Measurements from ENCODE around the gene DCP1A. TPM values are rescaled to one million over a fixed set of nuclear protein-coding genes. Genes with fewer than 3 reads are reported as not detected.

The DCP1A gene
- total and polyA plus RNA-seq, 8 donors: 18.7 to 37.3 (median 32.9) TPM

DNA sequence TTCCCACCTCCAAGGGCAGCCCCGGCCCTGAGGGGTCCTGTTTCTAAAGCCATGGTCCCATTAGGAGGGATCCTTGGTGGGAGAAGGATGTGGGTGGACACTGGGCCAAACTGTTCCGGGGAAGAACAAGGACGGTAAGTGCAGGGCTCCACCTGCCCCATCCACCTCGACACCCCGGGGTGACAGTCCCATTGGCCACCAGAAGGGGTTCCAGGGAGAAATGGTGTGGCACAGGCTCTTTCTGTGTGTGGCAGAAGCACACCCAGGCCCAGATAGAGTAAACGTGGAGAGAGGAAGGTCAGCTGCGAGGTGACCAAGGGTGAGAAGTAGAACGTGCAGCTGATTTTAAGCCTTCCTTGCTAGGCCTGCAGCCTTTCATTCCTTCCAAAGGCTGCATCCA is 103.6 kb downstream of the DCP1A start:
- TF ChIP-seq CTCF (IDR thresholded peaks at IDR 0.05): no peak
- Histone ChIP-seq H3K27ac (peak overlapping the region; percentile 77 to 82), H3K27me3 (no peaks in the 10 kb centered on the region), H3K36me3 (peaks cover 0 to 48% of the 10 kb centered on the region in 2 donors), H3K9me3 (no peaks in the 10 kb centered on the region), H3K4me1 (peaks cover 30 to 99% of the 10 kb centered on the region in 2 donors), H3K4me3 (no peak overlapping the region)
- intact Hi-C loops (cut with DNase I): no loop called here
- DNase-seq (no peak), ATAC-seq (no peak)

DNA sequence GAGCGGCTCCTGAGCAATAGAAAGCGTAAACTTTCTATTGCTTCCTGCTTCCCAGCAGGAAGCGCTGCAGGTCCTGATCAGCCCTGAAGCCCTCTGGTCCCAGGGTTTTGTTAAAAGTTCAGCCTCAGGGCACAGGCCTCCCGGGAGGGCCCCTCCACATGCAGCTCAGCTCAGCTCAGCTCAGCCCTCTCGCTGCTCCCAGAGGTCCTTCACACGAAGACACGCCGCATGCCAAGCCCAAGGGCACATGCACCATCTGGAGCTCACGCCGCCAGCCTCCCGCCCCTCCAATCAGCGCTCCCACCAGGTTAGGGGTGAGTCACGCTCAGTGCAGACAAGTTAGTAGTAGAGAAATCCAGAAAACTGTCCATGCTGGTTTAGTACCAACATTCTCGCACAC is 104.2 kb downstream of the DCP1A start:
- TF ChIP-seq CTCF (IDR thresholded peaks at IDR 0.05): no peak
- peak overlapping the region; percentile 77 to 82 for H3K27ac ChIP-seq
- peak; percentile 8 for ATAC-seq

GRCh38 chr3:53242642-53243041 is 104.7 kb downstream of the DCP1A start:
- H3K27me3 ChIP-seq: no peaks in the 10 kb centered on the region
- TF ChIP-seq CTCF (IDR thresholded peaks at IDR 0.05): no peak
- peaks cover 35 to 99% of the 10 kb centered on the region in 2 donors for H3K4me1 ChIP-seq
- H3K9me3 ChIP-seq: no peaks in the 10 kb centered on the region
- ATAC-seq (peak; percentile 49), DNase-seq (peak in 2 of 4 donors; percentile 58 to 78)
- intact Hi-C loops (cut with DNase I): no loop called here
- peak overlapping the region; percentile 77 to 82 for H3K27ac ChIP-seq
- peaks cover 0 to 60% of the 10 kb centered on the region in 2 donors for H3K36me3 ChIP-seq
- H3K4me3 ChIP-seq: no peak overlapping the region

More for the DNA sequence above, 104.2 kb downstream of the DCP1A start:
- peaks cover 32 to 99% of the 10 kb centered on the region in 2 donors for H3K4me1 ChIP-seq
- H3K27me3 ChIP-seq: no peaks in the 10 kb centered on the region
- H3K9me3 ChIP-seq: no peaks in the 10 kb centered on the region
- intact Hi-C loops (cut with DNase I): no loop called here
- peak in 1 of 4 donors; percentile 30 for DNase-seq
- H3K36me3 ChIP-seq: peaks cover 0 to 54% of the 10 kb centered on the region in 2 donors
- no peak overlapping the region for H3K4me3 ChIP-seq

DNA sequence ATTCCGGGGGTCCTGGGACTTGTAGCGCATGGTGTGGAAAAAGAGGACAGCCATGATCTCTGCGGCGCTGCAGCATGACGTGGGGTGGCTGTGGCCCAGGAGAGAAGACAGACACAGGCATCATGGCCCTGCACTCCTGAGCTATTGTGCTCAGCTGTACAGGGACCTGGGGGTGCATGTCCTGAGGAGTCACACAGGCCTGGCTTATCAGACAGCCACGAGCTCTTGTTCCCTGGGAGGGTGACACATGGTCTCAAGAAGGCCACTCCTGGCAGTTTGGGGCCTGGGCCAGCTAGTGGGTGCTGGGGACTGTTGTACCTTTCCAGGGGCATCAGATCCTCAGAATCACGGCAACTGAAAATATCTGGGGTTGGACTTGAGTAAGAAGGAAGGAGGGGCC is 105.2 kb downstream of the DCP1A start:
- TF ChIP-seq CTCF (IDR thresholded peaks at IDR 0.05): no peak
- Histone ChIP-seq H3K4me3 (no peak overlapping the region), H3K9me3 (no peaks in the 10 kb centered on the region), H3K36me3 (peaks cover 0 to 64% of the 10 kb centered on the region in 2 donors), H3K27me3 (no peaks in the 10 kb centered on the region), H3K27ac (peak overlapping the region; percentile 77 to 82), H3K4me1 (peaks cover 36 to 98% of the 10 kb centered on the region in 2 donors)
- DNase-seq: peak in 2 of 4 donors; percentile 66 to 79
- intact Hi-C loops (cut with DNase I): no loop called here
- peak; percentile 39 for ATAC-seq

DNA sequence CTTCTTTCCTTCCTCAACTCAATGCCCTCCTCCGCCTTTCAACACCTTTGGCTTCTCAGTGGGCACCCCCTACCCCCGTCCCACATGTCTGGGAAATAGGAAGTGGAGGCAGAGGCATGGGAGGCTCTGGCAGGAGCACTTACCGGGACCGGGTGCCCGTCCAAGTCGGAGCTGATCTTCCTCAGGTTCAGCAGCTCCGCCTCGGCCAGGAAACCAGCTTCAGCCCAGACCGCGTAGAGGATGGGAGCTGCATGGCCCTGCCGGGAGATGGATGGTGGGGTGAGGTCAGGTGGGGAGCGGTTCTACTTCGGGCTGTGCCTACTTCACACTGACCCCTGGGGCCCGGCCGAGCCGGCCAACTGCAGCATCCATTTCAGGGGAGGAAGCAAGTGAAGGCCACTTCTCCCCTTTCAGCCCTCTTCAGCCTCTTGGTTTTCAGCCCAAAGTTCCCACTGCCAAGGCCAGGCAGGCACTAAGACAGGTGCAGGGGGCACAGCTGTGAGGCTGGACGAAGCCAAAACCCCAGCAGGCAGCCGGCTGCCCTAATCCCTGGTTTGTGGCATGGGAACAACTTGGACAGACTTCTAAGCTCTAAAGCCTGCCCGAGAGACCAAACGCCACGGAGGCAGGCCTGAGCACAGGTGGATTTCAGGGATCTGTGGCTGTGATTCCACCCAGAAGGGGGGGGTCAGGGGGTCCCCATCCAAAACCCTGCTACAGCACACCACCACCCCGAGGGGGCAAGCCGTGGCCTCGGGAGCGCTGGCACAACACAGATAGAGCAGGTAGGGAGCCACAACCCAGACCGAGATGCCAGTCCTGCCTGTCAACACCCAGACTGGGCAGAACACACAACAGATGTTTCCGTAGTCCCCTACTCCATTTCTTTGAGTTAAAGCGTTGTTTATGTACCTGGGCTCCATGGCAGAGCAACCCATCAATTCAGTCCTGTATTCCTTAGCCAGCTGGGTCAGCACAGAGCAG is 106.1 kb downstream of the DCP1A start:
- no peak for TF ChIP-seq CTCF (IDR thresholded peaks at IDR 0.05)
- Histone ChIP-seq H3K27me3 (no peaks in the 10 kb centered on the region), H3K36me3 (peaks cover 0 to 73% of the 10 kb centered on the region in 2 donors), H3K27ac (peak overlapping the region; percentile 77 to 82), H3K9me3 (no peaks in the 10 kb centered on the region), H3K4me3 (no peak overlapping the region), H3K4me1 (peaks cover 41 to 99% of the 10 kb centered on the region in 2 donors)
- peak in 1 of 4 donors; percentile 57 for DNase-seq
- no peak for ATAC-seq
- intact Hi-C loops (cut with DNase I): no loop called here

Data from left lung (tissue), 10 donors.